Mesendoderm (in vitro differentiated cells): ENCODE data around the gene ZDHHC22.

ENCODE experiments used
- DNase-seq: peaks from one replicate; pipeline ENCODE4 v3.0.0; 2013
- H2AK5ac ChIP-seq: 2 replicates; pipeline ENCODE4 v1.6.1; 2013; ENCODE audit warnings: low read length, inconsistent platforms
- H2BK120ac ChIP-seq: 2 replicates; pipeline ENCODE4 v1.6.1; 2013; ENCODE audit warnings: low read depth, mild to moderate bottlenecking, low read length, moderate library complexity, mixed read lengths
- H2BK15ac ChIP-seq: replicated peaks from 2 replicates; pipeline ENCODE4 v1.6.1; 2013; ENCODE audit warnings: low read depth, mild to moderate bottlenecking, moderate library complexity
- H2BK5ac ChIP-seq: 2 replicates; pipeline ENCODE4 v1.6.1; 2013; ENCODE audit warnings: low read length, inconsistent platforms
- H3K18ac ChIP-seq: 2 replicates; pipeline ENCODE4 v1.6.1; 2013; ENCODE audit warnings: mild to moderate bottlenecking, low read length, mixed read lengths
- H3K23ac ChIP-seq: one replicate; pipeline ENCODE4 v1.6.1; 2013; ENCODE audit warnings: low read length
- H3K27ac ChIP-seq: 2 replicates; pipeline ENCODE4 v1.5.1; 2013; ENCODE audit warnings: low read depth, mild to moderate bottlenecking, inconsistent platforms, low read length, moderate library complexity
- H3K27me3 ChIP-seq: 2 replicates; pipeline ENCODE4 v1.6.1; 2013; ENCODE audit warnings: low read length, control low read depth, mild to moderate bottlenecking, inconsistent platforms; ENCODE audit not compliant: insufficient read depth, poor library complexity
- H3K36me3 ChIP-seq: 2 replicates; pipeline ENCODE4 v1.6.1; 2013; ENCODE audit warnings: low read length, inconsistent platforms; ENCODE audit not compliant: control insufficient read depth, insufficient read depth
- H3K4ac ChIP-seq: one replicate; pipeline ENCODE4 v1.6.1; 2013; ENCODE audit warnings: low read depth, mild to moderate bottlenecking, low read length, moderate library complexity
- H3K4me1 ChIP-seq: 2 replicates; pipeline ENCODE4 v1.6.1; 2013; ENCODE audit warnings: low read depth, low read length, inconsistent platforms; ENCODE audit not compliant: control insufficient read depth
- H3K4me2 ChIP-seq: 2 replicates; pipeline ENCODE4 v1.6.1; 2013; ENCODE audit warnings: low read length
- H3K4me3 ChIP-seq: 2 replicates; pipeline ENCODE4 v1.5.1; 2013; ENCODE audit warnings: mild to moderate bottlenecking, low read length
- H3K56ac ChIP-seq: one replicate; pipeline ENCODE4 v1.6.1; 2013; ENCODE audit warnings: low read length
- H3K79me1 ChIP-seq: 2 replicates; pipeline ENCODE4 v1.6.1; 2013; ENCODE audit warnings: low read length, inconsistent platforms
- H3K79me2 ChIP-seq: 2 replicates; pipeline ENCODE4 v1.6.1; 2013; ENCODE audit warnings: mild to moderate bottlenecking, low read length; ENCODE audit not compliant: control insufficient read depth, insufficient read depth
- H3K9ac ChIP-seq: 2 replicates; pipeline ENCODE4 v1.6.1; 2013; ENCODE audit warnings: low read length, inconsistent platforms
- H4K5ac ChIP-seq: one replicate; pipeline ENCODE4 v1.6.1; 2013; ENCODE audit warnings: low read length
- H4K8ac ChIP-seq: one replicate; pipeline ENCODE4 v1.6.1; 2013; ENCODE audit warnings: low read depth, mild to moderate bottlenecking, control low read depth, low read length, moderate library complexity
- WGBS: extraction: QIAGEN DNeasy Blood & Tissue Kit; methylation state at CpG from one replicate; pipeline ENCODE4 v1.1.7; 2013; ENCODE audit warnings: low lambda C conversion rate, missing lambda C conversion rate; ENCODE audit not compliant: insufficient coverage; ENCODE audit errors: extremely low coverage; 5-methylcytosine and 5-hydroxymethylcytosine counted together

The ZDHHC22 gene

GRCh38 chr14:77139022-77139421 lies 2.6 kb downstream of the ZDHHC22 start:
- peak overlapping the region; percentile 15 for H3K23ac ChIP-seq
- WGBS, result no CpG with 5 or more reads among the region's 15 CpGs
- no peak overlapping the region for H3K4me2 ChIP-seq
- no peaks in the 10 kb centered on the region for H3K79me2 ChIP-seq
- H4K8ac ChIP-seq, result no peak overlapping the region
- no peak overlapping the region for H2AK5ac ChIP-seq
- DNase-seq, result no peak
- H3K36me3 ChIP-seq, result no peaks in the 10 kb centered on the region
- H3K4me3 ChIP-seq, result no peak overlapping the region
- no peaks in the 10 kb centered on the region for H3K27me3 ChIP-seq
- H4K5ac ChIP-seq, result no peak overlapping the region
- no peak overlapping the region for H2BK5ac ChIP-seq
- no peaks in the 10 kb centered on the region for H3K79me1 ChIP-seq
- H3K4me1 ChIP-seq, result peaks cover 7% of the 10 kb centered on the region
- no peak overlapping the region for H3K4ac ChIP-seq
- H3K27ac ChIP-seq, result no peak overlapping the region
- H3K9ac ChIP-seq, result no peak overlapping the region
- H3K18ac ChIP-seq, result no peak overlapping the region
- no peak overlapping the region for H2BK120ac ChIP-seq
- peak overlapping the region; percentile 37 for H3K56ac ChIP-seq
- H2BK15ac ChIP-seq, result no peak overlapping the region

GRCh38 chr14:77133720-77134338 lies 7.8 kb downstream of the ZDHHC22 start:
- no peak overlapping the region for H4K5ac ChIP-seq
- H3K9ac ChIP-seq, result no peak overlapping the region
- no peak overlapping the region for H3K23ac ChIP-seq
- no peaks in the 10 kb centered on the region for H3K79me2 ChIP-seq
- no peak overlapping the region for H2BK15ac ChIP-seq
- no CpG with 5 or more reads among the region's 22 CpGs for WGBS
- H3K4me3 ChIP-seq, result no peak overlapping the region
- no peaks in the 10 kb centered on the region for H3K79me1 ChIP-seq
- H2BK5ac ChIP-seq, result no peak overlapping the region
- no peaks in the 10 kb centered on the region for H3K4me1 ChIP-seq
- no peak overlapping the region for H3K56ac ChIP-seq
- no peak overlapping the region for H2BK120ac ChIP-seq
- no peak overlapping the region for H2AK5ac ChIP-seq
- DNase-seq, result peak; percentile 84
- H3K36me3 ChIP-seq, result no peaks in the 10 kb centered on the region
- H3K27ac ChIP-seq, result no peak overlapping the region
- H3K4me2 ChIP-seq, result no peak overlapping the region
- H3K18ac ChIP-seq, result no peak overlapping the region
- H3K4ac ChIP-seq, result no peak overlapping the region
- no peaks in the 10 kb centered on the region for H3K27me3 ChIP-seq
- no peak overlapping the region for H4K8ac ChIP-seq

GRCh38 chr14:77131871-77132486 lies 9.6 kb downstream of the ZDHHC22 start:
- H3K27ac ChIP-seq, result no peak overlapping the region
- H2BK120ac ChIP-seq, result no peak overlapping the region
- H3K4me2 ChIP-seq, result no peak overlapping the region
- DNase-seq, result no peak
- no peak overlapping the region for H2AK5ac ChIP-seq
- H4K5ac ChIP-seq, result no peak overlapping the region
- no peak overlapping the region for H2BK15ac ChIP-seq
- H3K36me3 ChIP-seq, result no peaks in the 10 kb centered on the region
- no peaks in the 10 kb centered on the region for H3K4me1 ChIP-seq
- no peak overlapping the region for H3K4me3 ChIP-seq
- H3K4ac ChIP-seq, result no peak overlapping the region
- H3K56ac ChIP-seq, result no peak overlapping the region
- WGBS, result no CpG with 5 or more reads among the region's 5 CpGs
- H3K27me3 ChIP-seq, result no peaks in the 10 kb centered on the region
- no peaks in the 10 kb centered on the region for H3K79me1 ChIP-seq
- no peak overlapping the region for H2BK5ac ChIP-seq
- no peak overlapping the region for H4K8ac ChIP-seq
- H3K9ac ChIP-seq, result no peak overlapping the region
- H3K23ac ChIP-seq, result no peak overlapping the region
- H3K79me2 ChIP-seq, result no peaks in the 10 kb centered on the region
- H3K18ac ChIP-seq, result no peak overlapping the region

GRCh38 chr14:77131206-77131605 lies 10.4 kb downstream of the ZDHHC22 start:
- Histone ChIP-seq H2BK15ac (no peak overlapping the region), H2BK5ac (no peak overlapping the region), H4K8ac (no peak overlapping the region), H3K56ac (no peak overlapping the region), H3K79me2 (no peaks in the 10 kb centered on the region), H2AK5ac (no peak overlapping the region), H3K4me2 (no peak overlapping the region), H3K36me3 (no peaks in the 10 kb centered on the region), H3K27ac (no peak overlapping the region), H3K4me1 (no peaks in the 10 kb centered on the region), H3K79me1 (no peaks in the 10 kb centered on the region), H4K5ac (no peak overlapping the region), H3K18ac (no peak overlapping the region), H3K23ac (no peak overlapping the region), H3K4me3 (no peak overlapping the region), H3K27me3 (no peaks in the 10 kb centered on the region), H3K9ac (no peak overlapping the region), H2BK120ac (no peak overlapping the region), H3K4ac (no peak overlapping the region)
- DNase-seq, result no peak
- no CpG with 5 or more reads among the region's 2 CpGs for WGBS

GRCh38 chr14:77130386-77130785 lies 11.2 kb downstream of the ZDHHC22 start:
- no peak overlapping the region for H3K18ac ChIP-seq

More at GRCh38 chr14:77130386-77130785, 11.2 kb downstream of the ZDHHC22 start:
- Histone ChIP-seq H3K27me3 (no peaks in the 10 kb centered on the region), H3K79me1 (no peaks in the 10 kb centered on the region), H3K56ac (no peak overlapping the region), H3K27ac (no peak overlapping the region), H3K79me2 (no peaks in the 10 kb centered on the region), H4K8ac (no peak overlapping the region), H3K23ac (no peak overlapping the region), H3K36me3 (no peaks in the 10 kb centered on the region), H2AK5ac (no peak overlapping the region), H2BK5ac (no peak overlapping the region), H3K4ac (no peak overlapping the region), H3K4me3 (no peak overlapping the region), H3K4me1 (no peaks in the 10 kb centered on the region), H3K9ac (no peak overlapping the region), H4K5ac (no peak overlapping the region), H3K4me2 (no peak overlapping the region), H2BK120ac (no peak overlapping the region), H2BK15ac (no peak overlapping the region)
- DNase-seq, result no peak
- WGBS, result no CpG with 5 or more reads among the region's 3 CpGs
